MG63 (cell line): ENCODE data around the gene PTPRR. TPM values are rescaled to one million over a fixed set of nuclear protein-coding genes. Genes with fewer than 3 reads are reported as not detected.
"Not testable (repeated sequence)": the region's sequence is repeated elsewhere in the genome, so short reads cannot be mapped to it uniquely, and the experiment has no call there.

Experiments
- DNase-seq: peaks from one replicate; pipeline ENCODE4 v3.0.0-alpha.2; 2020
- H3K27me3 ChIP-seq: fragments of 250-450 bp; sonication (Bioruptor Pico); 2 replicates; pipeline ENCODE4 v1.5.1; 2020; ENCODE audit warnings: mild to moderate bottlenecking, moderate library complexity
- H3K36me3 ChIP-seq: fragments of 250-450 bp; sonication (Bioruptor Pico); 2 replicates; pipeline ENCODE4 v1.5.1; 2020; ENCODE audit warnings: mild to moderate bottlenecking, moderate library complexity
- H3K4me3 ChIP-seq: fragments of 250-450 bp; sonication (Bioruptor Pico); 2 replicates; pipeline ENCODE4 v1.5.1; 2020; ENCODE audit warnings: mild to moderate bottlenecking, moderate library complexity
- H3K9me3 ChIP-seq: fragments of 250-450 bp; sonication (Bioruptor Pico); 2 replicates; pipeline ENCODE4 v1.5.1; 2020; ENCODE audit warnings: mild to moderate bottlenecking, moderate library complexity
- total RNA-seq: library from RNA; depleted of rRNA; stranded (reverse); fragments of >200 nt; shearing (Covaris generic); gene quantifications from 2 replicates; pipeline ENCODE4 v1.2.3, GENCODE V29; 2014; ENCODE audit warnings: low replicate concordance

PTPRR gene
- total RNA-seq, 1 experiment from 2014 or later: not detected

DNA sequence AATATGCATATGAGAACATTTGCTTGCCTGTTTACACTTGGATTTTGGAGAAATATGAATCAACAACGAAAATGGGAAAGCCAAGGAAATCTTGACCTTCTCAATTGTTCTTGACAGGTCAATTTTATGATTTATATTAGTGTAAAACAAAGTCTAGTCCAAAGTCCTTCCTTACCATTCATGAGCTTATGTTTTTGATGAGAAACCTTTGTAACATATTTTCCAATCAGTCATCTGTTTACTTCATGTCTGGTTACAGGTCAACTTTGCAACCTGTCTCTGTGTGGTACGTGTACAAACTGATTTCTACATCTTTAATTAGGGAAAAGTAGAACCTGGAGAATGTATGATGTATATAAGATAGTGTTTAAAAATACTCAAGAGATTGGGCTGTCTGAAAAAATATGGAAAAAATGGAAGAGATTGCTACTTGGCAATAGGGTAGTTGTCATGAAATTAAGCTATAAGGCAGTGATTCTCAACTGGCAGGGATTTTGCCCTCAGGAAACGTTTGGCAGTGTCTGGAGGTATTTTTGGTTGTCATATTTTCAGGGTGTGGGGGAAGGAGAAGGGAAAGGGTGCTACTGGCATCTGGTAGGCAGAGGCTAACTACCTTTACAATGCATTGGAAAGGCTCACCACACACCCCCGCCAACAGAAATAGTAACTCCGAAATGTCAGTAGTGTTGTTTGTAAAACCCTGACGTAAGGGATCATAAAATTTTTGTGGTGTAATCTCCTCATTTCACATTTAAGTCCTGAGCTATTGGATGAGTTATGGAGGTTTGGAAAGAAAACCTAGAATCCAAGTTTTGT is 172.9 kb downstream of the PTPRR start:
- H3K36me3 ChIP-seq: no peaks in the 10 kb centered on the region
- no peak overlapping the region for H3K4me3 ChIP-seq
- no peaks in the 10 kb centered on the region for H3K27me3 ChIP-seq
- no peaks in the 10 kb centered on the region for H3K9me3 ChIP-seq
- no peak for DNase-seq

GRCh38 chr12:70745048-70745447 is 175.5 kb downstream of the PTPRR start:
- H3K4me3 ChIP-seq: no peak overlapping the region
- no peaks in the 10 kb centered on the region for H3K9me3 ChIP-seq
- H3K36me3 ChIP-seq: no peaks in the 10 kb centered on the region
- no peaks in the 10 kb centered on the region for H3K27me3 ChIP-seq
- DNase-seq: no peak

- Histone ChIP-seq H3K4me3 (no peak overlapping the region), H3K36me3 (no peaks in the 10 kb centered on the region), H3K9me3 (no peaks in the 10 kb centered on the region), H3K27me3 (no peaks in the 10 kb centered on the region)
- no peak for DNase-seq
Observed at GRCh38 chr12:70744178-70744577, 176.4 kb downstream of the PTPRR start.

DNA sequence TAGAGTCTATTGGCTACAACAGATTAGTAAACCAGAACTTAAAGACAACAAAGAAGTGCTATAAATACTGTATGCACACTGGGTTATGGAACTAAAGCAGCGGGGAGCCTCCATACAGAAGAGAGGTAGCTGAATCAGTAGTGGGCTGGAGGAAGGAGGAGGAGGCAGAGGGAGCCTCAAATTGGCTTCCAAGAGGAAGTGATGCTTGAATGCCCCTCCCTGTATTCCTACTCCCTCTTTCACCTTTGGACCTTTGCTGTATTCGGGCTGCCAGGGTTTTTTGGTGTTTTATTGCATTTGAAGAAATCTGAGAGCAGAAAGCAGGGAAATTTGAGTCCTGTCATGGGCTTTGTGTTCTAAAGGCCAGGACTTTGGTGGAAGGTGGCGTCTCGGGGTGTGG is 179.3 kb downstream of the PTPRR start:
- no peak overlapping the region for H3K4me3 ChIP-seq
- no peak for DNase-seq
- H3K27me3 ChIP-seq: no peaks in the 10 kb centered on the region

GRCh38 chr12:70739756-70740155 is 180.8 kb downstream of the PTPRR start:
- Histone ChIP-seq H3K36me3 (no peaks in the 10 kb centered on the region), H3K4me3 (no peak overlapping the region), H3K9me3 (no peaks in the 10 kb centered on the region), H3K27me3 (no peaks in the 10 kb centered on the region)
- no peak for DNase-seq

More for the DNA sequence above, 179.3 kb downstream of the PTPRR start:
- Histone ChIP-seq H3K36me3 (no peaks in the 10 kb centered on the region), H3K9me3 (no peaks in the 10 kb centered on the region)

DNA sequence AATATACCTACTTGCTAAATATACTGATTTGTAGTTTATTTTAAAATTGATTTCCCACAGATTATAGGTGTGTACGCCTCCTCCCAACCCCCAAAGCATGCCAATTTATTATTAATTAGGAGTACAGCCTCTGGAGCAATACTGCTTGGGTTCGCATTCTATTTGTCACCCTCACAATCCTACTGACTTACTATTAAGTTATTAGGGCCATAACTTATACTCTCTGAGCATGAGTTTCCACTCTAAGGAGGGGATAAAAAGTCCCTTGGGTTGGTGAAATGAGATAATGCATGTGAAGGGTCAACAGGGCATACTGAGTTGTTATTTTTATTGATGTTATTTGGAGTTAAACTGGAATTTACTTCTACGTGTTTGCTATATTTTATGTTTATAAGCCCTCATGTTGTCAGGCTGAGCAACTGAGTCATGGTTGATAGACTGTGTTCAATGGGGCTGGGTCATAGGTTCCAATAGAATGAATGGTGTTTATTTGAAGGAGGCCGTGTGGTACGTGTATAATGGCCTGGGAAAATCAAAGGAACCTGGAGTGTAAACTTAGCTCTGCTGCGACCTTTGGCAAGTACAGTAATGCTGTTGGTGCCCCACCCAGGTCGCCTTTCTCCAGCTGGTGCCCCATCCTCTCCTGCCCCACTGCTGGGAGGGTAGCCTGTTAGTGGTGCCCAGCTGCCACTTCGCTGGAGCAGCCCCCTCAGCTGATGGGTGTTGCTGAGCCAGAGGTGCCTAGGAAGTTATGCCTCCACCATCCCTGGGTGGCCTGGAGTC is 184.0 kb downstream of the PTPRR start:
- Histone ChIP-seq H3K4me3 (no peak overlapping the region), H3K27me3 (no peaks in the 10 kb centered on the region), H3K36me3 (no peaks in the 10 kb centered on the region), H3K9me3 (no peaks in the 10 kb centered on the region)
- DNase-seq: no peak

GRCh38 chr12:70735197-70735596 is 185.3 kb downstream of the PTPRR start:
- H3K9me3 ChIP-seq, DNase-seq, H3K27me3 ChIP-seq, H3K36me3 ChIP-seq, H3K4me3 ChIP-seq: not testable (repeated sequence)

DNA sequence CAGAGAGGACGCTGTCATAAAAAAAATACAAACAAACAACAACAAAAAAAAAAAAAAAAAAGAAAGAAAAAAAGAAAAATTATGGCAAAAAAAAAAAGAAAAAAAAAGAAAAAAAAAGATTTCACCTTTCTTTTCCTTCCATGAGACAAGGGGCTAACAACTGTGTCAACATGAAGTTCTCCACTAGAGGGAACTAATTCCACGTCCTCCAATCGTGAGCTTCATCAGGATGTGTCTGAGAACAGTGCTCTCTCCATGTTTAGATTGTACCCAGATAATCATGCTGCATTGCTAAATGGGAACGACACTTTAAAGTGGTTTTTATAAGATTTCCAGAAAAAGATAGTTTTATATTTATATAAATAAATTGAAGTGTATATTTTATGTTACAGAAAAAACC is 187.2 kb downstream of the PTPRR start:
- H3K36me3 ChIP-seq: no peaks in the 10 kb centered on the region
- H3K27me3 ChIP-seq: no peaks in the 10 kb centered on the region
- peak; percentile 9 for DNase-seq
- no peak overlapping the region for H3K4me3 ChIP-seq
- no peaks in the 10 kb centered on the region for H3K9me3 ChIP-seq

GRCh38 chr12:70732287-70732686 is 188.3 kb downstream of the PTPRR start:
- H3K4me3 ChIP-seq: no peak overlapping the region
- no peaks in the 10 kb centered on the region for H3K27me3 ChIP-seq
- H3K36me3 ChIP-seq: no peaks in the 10 kb centered on the region
- DNase-seq: no peak
- no peaks in the 10 kb centered on the region for H3K9me3 ChIP-seq

DNA sequence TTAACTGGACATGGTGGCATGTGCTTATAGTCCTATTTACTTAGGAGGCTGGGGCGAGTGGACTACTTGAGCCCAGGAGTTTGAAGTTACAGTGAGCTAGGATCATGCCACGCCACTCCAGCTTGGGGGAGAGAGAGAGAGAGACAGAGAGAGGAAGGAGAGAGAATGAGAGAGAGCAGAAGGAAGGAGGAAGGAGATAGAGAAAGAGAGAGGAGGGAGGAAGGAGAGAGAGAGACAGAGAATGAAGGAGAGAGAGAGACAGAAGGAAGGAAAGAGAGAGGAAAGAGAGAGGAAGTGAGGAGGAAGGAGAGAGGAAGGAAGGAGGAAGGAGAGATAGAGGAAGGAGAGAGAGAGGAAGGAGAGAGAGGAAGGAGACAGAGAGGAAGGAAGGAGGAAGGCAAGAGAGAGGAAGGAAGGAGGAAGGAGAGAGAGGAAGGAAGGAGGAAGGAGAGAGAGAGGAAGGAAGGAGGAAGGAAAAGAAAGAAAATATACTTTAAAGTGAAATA is 189.8 kb downstream of the PTPRR start:
- H3K9me3 ChIP-seq: no peaks in the 10 kb centered on the region
- H3K4me3 ChIP-seq: no peak overlapping the region
- H3K27me3 ChIP-seq: no peaks in the 10 kb centered on the region
- no peaks in the 10 kb centered on the region for H3K36me3 ChIP-seq
- no peak for DNase-seq

DNA sequence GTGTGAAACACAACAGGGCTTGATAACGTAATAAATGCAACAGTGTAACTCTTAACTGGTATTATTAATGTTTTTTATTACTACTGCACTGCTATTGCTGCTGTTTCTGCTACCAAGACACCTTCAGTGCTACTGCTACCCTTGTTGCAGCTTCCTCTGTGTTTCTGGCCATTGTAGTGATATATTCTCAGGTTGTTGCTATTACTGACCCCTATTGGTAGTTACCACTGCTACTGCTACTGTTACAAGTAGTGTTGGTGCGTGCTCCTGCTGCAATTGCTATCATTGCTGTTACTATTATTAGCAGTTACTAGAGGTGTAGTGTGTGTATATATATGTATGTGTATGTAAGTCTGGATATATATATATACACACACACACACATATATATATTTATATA is 196.1 kb downstream of the PTPRR start:
- no peaks in the 10 kb centered on the region for H3K9me3 ChIP-seq
- H3K36me3 ChIP-seq: no peaks in the 10 kb centered on the region
- no peak for DNase-seq
- no peaks in the 10 kb centered on the region for H3K27me3 ChIP-seq
- no peak overlapping the region for H3K4me3 ChIP-seq

DNA sequence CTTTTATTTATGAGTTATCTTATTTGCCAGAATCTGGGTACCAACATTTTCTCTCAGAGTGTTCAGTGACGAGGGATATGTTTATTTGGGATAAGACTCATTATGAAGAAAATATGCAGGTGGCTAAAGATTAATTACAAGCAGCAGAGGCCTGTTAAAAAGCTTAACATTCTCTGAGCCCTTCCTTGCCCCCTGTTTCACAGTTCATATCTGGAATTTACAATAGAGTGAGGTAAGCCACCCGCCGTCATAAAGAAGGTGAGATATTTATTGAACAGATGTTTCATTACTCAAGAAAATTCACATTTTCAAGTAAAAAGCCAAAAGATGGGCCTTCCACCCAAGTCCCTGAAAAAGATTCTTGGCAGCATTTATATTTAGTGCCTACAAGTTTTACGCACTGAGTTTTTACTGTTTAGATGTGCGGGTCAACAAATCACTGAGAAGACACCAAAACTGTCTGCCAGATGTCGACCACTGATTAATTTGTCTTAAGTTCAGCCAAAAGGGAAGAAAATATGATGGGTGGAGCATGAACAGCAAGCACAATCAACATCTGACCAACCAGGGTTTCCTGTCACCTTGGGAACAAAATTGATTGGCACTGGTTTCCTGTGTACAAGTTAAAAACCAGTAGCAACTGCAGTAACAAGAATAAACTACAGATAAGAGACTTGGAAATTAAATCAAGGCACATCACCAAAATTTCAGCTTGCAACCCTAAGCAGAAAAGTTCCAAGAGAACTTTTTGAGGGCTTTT is 197.8 kb downstream of the PTPRR start:
- Histone ChIP-seq H3K36me3 (no peaks in the 10 kb centered on the region), H3K27me3 (no peaks in the 10 kb centered on the region), H3K4me3 (no peak overlapping the region), H3K9me3 (no peaks in the 10 kb centered on the region)
- DNase-seq: no peak

- Histone ChIP-seq H3K4me3 (no peak overlapping the region), H3K36me3 (no peaks in the 10 kb centered on the region), H3K9me3 (no peaks in the 10 kb centered on the region), H3K27me3 (no peaks in the 10 kb centered on the region)
- DNase-seq: no peak
Observed at GRCh38 chr12:70721656-70722357, 198.7 kb downstream of the PTPRR start.

GRCh38 chr12:70721216-70721615 is 199.3 kb downstream of the PTPRR start:
- H3K4me3 ChIP-seq: no peak overlapping the region
- H3K36me3 ChIP-seq: no peaks in the 10 kb centered on the region
- no peaks in the 10 kb centered on the region for H3K27me3 ChIP-seq
- no peak for DNase-seq
- H3K9me3 ChIP-seq: no peaks in the 10 kb centered on the region

- H3K4me3 ChIP-seq: no peak overlapping the region
- no peaks in the 10 kb centered on the region for H3K9me3 ChIP-seq
- no peak for DNase-seq
- no peaks in the 10 kb centered on the region for H3K36me3 ChIP-seq
- no peaks in the 10 kb centered on the region for H3K27me3 ChIP-seq
Observed at GRCh38 chr12:70719672-70720420, 200.7 kb downstream of the PTPRR start.

DNA sequence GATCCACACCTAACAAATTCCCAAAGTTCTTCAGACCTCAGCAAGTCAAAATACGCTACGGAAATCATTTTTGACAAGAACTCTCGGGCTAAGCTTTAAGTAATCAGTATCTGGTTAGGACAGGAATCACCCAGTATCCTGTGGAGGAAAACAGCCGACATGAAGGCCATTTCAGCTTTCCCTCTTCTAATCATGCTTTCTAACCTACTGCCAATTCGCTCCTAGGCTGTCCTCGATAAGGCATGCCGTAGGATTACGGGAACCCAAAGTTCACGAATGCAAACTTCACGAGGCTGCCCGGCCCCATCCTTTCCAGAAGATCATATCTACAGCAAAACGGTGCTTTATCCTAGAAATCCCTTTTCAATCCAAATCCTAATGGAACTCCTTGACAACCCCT is 201.5 kb downstream of the PTPRR start:
- DNase-seq: no peak
- Histone ChIP-seq H3K27me3 (no peaks in the 10 kb centered on the region), H3K36me3 (no peaks in the 10 kb centered on the region), H3K4me3 (no peak overlapping the region), H3K9me3 (no peaks in the 10 kb centered on the region)
